Occipital lobe (tissue), 2 donors: ENCODE measurements around the gene STRADA. TPM values are rescaled to one million over a fixed set of nuclear protein-coding genes. Genes with fewer than 3 reads are reported as not detected.
"Not testable (repeated sequence)": the region's sequence is repeated elsewhere in the genome, so short reads cannot be mapped to it uniquely, and the experiment has no call there.

ENCODE experiments used
- DNase-seq: peaks from one replicate; lab custom pipeline; 2025; lab: John Stamatoyannopoulos, UW
- total RNA-seq: library from RNA; depleted of rRNA; stranded (reverse); fragments of >200 nt; gene quantifications from one replicate; pipeline ENCODE4 v1.2.3, GENCODE V29; 2014

Gene STRADA
- total RNA-seq, 1 donor from 2014 or later = 27.8 TPM

- DNase-seq = no peak
Observed at GRCh38 chr17:63758428-63758827, 16.8 kb upstream of the STRADA start.

GRCh38 chr17:63754046-63754445 is 12.4 kb upstream of the STRADA start:
- no peak for DNase-seq

- DNase-seq = no peak
Observed at GRCh38 chr17:63753215-63753614, 11.6 kb upstream of the STRADA start.

- no peak for DNase-seq
Observed at GRCh38 chr17:63752707-63753106, 11.1 kb upstream of the STRADA start.

- DNase-seq = no peak
Observed at GRCh38 chr17:63751806-63752205, 10.2 kb upstream of the STRADA start.

- peak; percentile 45 for DNase-seq
Observed at GRCh38 chr17:63741143-63741407, 524 bp downstream of the STRADA start.

GRCh38 chr17:63740464-63741142 is 996 bp downstream of the STRADA start:
- no peak for DNase-seq

GRCh38 chr17:63735691-63736090 is 5.9 kb downstream of the STRADA start:
- DNase-seq = no peak

GRCh38 chr17:63722403-63722802 is 19.2 kb downstream of the STRADA start:
- DNase-seq = no peak

- DNase-seq = not testable (repeated sequence)
Observed at GRCh38 chr17:63720194-63720593, 21.4 kb downstream of the STRADA start.

GRCh38 chr17:63718988-63719387 is 22.6 kb downstream of the STRADA start:
- DNase-seq = no peak

- DNase-seq = no peak
Observed at GRCh38 chr17:63716426-63716825, 25.2 kb downstream of the STRADA start.

GRCh38 chr17:63714550-63715277 is 26.9 kb downstream of the STRADA start:
- no peak for DNase-seq

- no peak for DNase-seq
Observed at GRCh38 chr17:63709110-63709509, 32.5 kb downstream of the STRADA start.

- no peak for DNase-seq
Observed at GRCh38 chr17:63707151-63707550, 34.4 kb downstream of the STRADA start.

GRCh38 chr17:63706336-63707082 is 35.1 kb downstream of the STRADA start:
- DNase-seq = no peak

- no peak for DNase-seq
Observed at GRCh38 chr17:63705657-63706056, 35.9 kb downstream of the STRADA start.

GRCh38 chr17:63704836-63705235 is 36.8 kb downstream of the STRADA start:
- no peak for DNase-seq

- no peak for DNase-seq
Observed at GRCh38 chr17:63704259-63704576, 37.4 kb downstream of the STRADA start.

GRCh38 chr17:63703556-63704258 is 37.9 kb downstream of the STRADA start:
- DNase-seq = no peak

GRCh38 chr17:63703029-63703428 is 38.6 kb downstream of the STRADA start:
- no peak for DNase-seq

- DNase-seq = no peak
Observed at GRCh38 chr17:63702721-63703015, 38.9 kb downstream of the STRADA start.
